Stimulated activated CD8-positive, alpha-beta memory T cell treated with anti-CD3 and anti-CD28 coated beads, Interleukin-7, amount 100 ng/mL, for 24 hours (primary cell): ENCODE results near the gene SLC35D1.
"Not testable (repeated sequence)": the region's sequence is repeated elsewhere in the genome, so short reads cannot be mapped to it uniquely, and the experiment has no call there.

ENCODE experiments used
- DNase-seq: peaks from one replicate; pipeline ENCODE4 v3.0.0-alpha.2; 2020; ENCODE audit warnings: low read depth

Gene SLC35D1

DNA sequence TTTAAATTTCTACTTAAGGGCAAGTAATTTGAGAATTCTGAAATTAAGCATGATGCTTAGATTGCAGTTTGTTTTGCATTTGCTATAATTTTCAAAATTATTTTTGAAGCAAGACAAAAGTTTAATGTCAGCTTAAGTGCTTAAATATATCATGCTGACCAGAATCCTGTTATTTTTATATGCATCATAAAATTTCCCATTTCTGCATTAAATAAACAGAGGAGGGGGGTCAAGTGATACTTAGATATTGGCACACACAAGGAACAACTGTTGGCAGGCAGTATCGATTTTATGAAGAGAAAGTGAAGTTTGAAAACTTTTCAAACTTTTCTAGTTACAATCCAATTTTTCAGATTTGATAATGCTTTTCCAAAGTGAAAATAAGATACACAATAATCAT, 68.1 kb downstream of the SLC35D1 start:
- no peak for DNase-seq

DNA sequence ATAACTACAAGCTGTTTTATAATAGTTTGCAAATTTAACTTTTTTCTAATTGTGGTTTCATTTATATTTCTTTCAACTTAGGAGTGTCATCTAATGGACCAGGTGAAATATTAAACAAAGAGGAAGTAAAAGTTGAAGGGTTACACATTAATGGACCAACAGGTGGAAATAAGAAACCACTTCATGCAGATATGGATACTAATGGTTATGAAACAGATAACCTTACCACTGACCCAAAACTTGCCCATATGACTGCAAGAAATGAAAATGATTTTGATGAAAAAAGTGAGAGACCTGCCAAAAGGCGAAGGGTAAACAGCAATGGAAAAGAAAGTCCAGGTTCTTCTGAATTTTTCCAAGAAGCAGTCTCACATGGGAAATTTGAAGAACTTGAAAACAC, 69.5 kb downstream of the SLC35D1 start:
- DNase-seq = no peak

DNA sequence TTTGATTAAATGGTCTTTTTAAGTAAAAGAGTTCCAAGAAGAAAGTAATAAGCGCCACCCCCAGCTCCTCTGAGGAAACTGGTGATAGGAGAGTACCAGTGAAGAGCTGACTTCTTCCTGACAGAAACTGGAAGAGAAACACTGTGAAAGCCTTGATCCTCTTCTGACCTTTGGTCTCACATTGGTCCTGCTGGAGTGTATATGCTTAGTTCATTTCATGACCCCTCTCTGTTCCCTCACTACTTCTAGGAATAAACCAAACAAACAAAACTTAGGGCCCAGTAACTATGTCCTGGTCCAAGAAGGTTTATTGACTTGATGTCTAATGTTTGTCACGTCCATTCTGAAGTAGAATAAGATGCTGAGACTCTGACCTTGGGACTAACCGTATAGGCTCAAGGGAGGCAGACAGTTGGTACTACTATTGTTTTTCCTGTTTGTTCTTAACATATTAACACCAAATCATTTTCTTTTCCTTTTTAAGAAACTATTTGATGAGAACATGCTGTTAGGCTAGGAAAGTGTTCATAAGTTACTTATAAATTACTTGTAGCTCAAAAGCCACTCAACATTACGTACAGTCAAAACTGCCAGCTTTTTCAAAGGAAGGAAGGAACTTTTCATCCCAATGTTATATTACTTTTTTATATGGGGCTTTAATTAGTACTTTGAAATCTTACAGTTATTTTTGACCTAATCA, 71.2 kb downstream of the SLC35D1 start:
- DNase-seq = no peak

DNA sequence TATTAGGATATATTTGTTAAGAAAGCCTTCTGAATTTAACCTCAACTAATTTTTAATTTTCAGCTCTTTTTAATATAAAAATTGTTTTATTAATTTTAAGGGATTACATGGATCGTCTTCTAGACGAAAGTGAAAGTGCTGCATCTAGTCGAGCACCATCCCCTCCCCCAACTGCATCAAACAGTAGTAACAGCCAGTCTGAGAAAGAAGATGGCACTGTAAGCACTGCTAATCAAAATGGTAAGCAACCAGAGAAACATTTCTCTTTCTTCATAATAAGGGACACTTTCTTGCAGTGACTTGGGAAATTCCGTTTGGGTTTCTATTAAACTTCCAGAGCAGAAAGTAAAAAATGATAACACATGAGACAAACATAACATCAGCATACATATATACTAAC, 72.3 kb downstream of the SLC35D1 start:
- DNase-seq = no peak

- no peak for DNase-seq
Observed at GRCh38 chr1:66980745-66981367, 73.1 kb downstream of the SLC35D1 start.

DNA sequence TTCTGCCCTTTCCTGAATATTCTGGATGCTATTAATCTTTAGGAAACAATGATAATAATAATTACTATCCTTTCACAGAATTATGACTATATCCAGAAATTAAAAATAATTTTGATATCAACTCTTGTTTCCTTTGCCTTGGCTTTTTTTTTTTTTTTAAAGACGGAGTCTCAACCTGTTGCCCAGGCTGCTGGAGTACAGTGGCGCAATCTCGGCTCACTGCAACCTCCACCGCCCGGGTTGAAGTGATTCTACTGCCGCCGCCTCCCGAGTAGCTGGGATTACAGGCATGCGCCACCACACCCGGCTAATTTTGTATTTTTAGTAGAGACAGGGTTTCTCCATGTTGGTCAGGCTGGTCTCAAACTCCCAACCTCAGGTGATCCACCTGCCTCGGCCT, 74.3 kb downstream of the SLC35D1 start:
- DNase-seq = not testable (repeated sequence)

GRCh38 chr1:66978201-66978600, 75.7 kb downstream of the SLC35D1 start:
- no peak for DNase-seq

DNA sequence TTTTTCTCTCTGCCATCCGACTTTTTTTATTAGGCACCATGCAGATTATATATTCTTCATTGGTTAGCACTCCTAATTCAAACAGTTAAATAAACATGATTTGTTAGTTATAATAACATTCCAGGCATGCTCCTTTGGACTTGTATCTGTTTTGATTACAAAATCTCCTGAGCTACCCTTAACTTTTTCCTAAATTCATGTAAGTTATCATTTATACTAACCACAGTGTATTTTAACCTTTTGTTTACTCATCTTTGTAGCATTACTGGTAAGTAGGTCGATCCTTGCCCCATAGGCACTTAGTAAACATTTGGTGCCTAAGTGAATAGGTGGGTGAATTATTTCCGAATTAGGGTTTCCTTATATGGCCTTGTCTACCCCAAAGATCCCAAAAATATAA, 85.4 kb downstream of the SLC35D1 start:
- no peak for DNase-seq

DNA sequence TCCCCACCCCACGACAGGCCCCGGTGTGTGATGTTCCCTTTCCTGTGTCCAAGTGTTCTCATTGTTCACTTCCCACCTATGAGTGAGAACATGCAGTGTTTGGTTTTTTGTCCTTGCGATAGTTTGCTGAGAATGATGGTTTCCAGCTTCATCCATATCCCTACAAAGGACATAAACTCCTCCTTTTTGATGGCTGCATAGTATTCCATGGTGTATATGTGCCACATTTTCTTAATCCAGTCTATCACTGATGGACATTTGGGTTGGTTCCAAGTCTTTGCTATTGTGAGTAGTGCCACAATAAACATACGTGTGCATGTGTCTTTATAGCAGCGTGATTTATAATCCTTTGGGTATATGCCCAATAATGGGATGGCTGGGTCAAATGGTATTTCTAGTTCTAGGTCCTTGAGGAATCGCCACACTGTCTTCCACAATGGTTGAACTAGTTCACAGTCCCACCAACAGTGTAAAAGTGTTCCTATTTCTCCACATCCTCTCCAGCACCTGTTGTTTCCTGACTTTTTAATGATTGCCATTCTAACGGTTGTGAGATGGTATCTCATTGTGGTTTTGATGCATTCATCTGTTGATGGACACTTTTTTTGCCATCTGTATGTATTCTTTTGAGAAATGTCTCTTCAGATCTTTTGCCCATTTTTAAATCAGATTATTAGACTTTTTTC, 87.6 kb downstream of the SLC35D1 start:
- not testable (repeated sequence) for DNase-seq

- no peak for DNase-seq
Observed at GRCh38 chr1:66957938-66958337, 96.0 kb downstream of the SLC35D1 start.

DNA sequence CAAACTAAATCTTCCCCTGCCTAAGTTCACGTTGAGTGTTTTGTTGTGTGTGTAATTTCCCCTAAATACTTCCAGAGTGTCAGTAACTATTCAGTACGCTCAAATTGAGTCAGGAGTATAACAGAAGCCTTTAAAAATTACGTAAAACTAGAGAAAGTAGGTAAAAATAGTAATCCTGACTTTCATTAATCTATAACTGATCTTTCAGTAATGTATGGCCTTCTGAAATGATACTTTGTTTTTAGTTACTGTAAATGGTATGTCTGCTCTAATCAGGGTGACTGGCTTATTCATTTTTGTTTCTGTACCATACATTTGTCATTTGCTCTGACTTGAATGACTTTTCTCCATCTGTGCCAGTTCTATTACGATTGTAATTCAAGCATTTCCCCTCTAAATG, 99.7 kb downstream of the SLC35D1 start:
- no peak for DNase-seq

- no peak for DNase-seq
Observed at GRCh38 chr1:66951513-66951912, 102.4 kb downstream of the SLC35D1 start.
